Fibroblast of skin of left quadriceps (primary cell): ENCODE results near the gene HMOX1.
"Not testable (repeated sequence)": the region's sequence is repeated elsewhere in the genome, so short reads cannot be mapped to it uniquely, and the experiment has no call there.

ENCODE experiments used
- DNase-seq, 2 experiments: peaks; one replicate each; pipeline ENCODE4 v3.0.0-alpha.2; 2013; ENCODE audit warnings: low read depth in 2 of 2

The HMOX1 gene

GRCh38 chr22:35432228-35432905 is 51.5 kb downstream of the HMOX1 start:
- no peak for DNase-seq

- no peak for DNase-seq
Observed at GRCh38 chr22:35434061-35434710, 53.3 kb downstream of the HMOX1 start.

- no peak for DNase-seq
Observed at GRCh38 chr22:35435201-35435740, 54.4 kb downstream of the HMOX1 start.

DNA sequence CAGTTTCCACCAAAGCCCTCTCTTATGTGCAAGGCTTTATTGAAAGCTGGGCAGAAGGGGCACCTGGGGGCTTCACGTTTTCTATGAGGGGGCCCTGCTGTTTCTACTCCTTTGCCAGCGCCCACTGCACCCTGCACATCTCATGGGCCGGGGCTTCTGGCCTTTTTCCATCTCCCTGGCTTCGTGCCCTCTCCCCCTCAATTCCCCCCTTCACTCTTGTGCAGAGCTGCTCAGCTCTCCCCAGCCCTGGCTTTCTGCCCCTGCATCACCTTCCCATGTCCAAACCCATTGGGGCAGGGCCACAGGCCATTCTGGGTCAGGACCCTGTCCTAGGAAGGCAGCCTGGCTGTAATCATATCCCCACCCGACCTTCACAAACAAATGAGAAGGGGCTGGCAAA is 55.5 kb downstream of the HMOX1 start:
- no peak for DNase-seq

- no peak for DNase-seq
Observed at GRCh38 chr22:35437049-35437448, 56.2 kb downstream of the HMOX1 start.

DNA sequence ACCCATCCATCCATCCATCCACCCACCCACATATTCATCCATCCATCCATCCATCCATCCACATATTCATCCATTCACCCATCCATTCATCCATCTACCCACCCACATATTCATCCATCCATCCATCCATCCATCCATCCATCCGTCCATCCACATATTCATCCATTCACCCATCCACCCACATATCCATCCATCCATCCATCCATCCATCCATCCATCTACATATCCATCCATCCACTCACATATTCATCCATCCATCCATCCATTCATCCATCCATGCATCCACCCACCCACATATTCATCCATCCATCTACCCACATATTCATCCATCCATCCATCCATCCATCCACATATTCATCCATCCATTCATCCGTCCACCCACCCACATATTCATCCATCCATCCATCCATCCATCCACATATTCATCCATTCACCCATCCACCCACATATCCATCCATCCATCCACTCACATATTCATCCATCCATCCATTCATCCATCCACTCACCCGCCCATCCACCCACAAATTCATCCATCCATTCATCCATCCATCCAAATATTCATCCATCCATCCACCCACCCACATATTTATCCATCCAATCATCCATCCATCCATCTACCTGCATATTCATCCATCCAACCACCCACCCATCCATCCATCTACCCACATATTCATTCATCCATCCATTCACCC is 57.9 kb downstream of the HMOX1 start:
- DNase-seq: not testable (repeated sequence)

GRCh38 chr22:35439365-35439717 is 58.4 kb downstream of the HMOX1 start:
- no peak for DNase-seq

GRCh38 chr22:35440129-35440528 is 59.2 kb downstream of the HMOX1 start:
- no peak for DNase-seq

DNA sequence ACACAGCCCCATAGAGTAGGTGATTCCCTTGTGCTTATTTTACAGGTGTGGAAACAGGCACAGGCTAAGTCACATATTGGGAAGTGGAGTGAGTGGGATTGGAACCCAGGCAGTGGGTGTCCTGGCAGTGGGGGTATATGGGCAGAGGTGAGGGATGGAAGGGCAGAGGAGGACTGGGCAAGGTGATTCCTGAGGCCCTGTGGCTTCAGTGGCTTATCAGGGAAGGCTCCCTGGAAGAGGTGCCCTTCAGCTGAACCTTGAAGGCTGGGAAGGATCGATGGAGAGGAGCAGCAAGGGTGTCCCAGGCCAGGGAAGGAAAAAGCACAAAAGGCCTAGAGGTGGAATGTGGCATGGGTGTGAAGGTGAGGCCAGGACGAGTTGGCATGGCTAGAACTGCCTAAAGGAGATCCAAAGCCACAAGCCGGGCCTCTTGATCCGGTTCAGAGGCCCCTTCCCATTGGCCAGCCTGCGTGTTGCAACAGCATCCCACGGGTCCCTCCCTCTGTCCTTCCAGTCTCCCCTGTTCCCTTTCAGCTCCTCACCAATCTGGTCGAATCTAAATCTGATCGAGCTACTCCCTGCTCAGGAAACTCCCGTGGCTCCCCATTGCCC is 60.7 kb downstream of the HMOX1 start:
- no peak for DNase-seq

- no peak for DNase-seq
Observed at GRCh38 chr22:35442471-35442870, 61.6 kb downstream of the HMOX1 start.

GRCh38 chr22:35443338-35443737 is 62.4 kb downstream of the HMOX1 start:
- DNase-seq: no peak
